ENCODE measurements around the gene UST. TPM values are rescaled to one million over a fixed set of nuclear protein-coding genes. Genes with fewer than 3 reads are reported as not detected.

The UST gene
- total RNA-seq, 1 donor: 36.1 TPM

DNA sequence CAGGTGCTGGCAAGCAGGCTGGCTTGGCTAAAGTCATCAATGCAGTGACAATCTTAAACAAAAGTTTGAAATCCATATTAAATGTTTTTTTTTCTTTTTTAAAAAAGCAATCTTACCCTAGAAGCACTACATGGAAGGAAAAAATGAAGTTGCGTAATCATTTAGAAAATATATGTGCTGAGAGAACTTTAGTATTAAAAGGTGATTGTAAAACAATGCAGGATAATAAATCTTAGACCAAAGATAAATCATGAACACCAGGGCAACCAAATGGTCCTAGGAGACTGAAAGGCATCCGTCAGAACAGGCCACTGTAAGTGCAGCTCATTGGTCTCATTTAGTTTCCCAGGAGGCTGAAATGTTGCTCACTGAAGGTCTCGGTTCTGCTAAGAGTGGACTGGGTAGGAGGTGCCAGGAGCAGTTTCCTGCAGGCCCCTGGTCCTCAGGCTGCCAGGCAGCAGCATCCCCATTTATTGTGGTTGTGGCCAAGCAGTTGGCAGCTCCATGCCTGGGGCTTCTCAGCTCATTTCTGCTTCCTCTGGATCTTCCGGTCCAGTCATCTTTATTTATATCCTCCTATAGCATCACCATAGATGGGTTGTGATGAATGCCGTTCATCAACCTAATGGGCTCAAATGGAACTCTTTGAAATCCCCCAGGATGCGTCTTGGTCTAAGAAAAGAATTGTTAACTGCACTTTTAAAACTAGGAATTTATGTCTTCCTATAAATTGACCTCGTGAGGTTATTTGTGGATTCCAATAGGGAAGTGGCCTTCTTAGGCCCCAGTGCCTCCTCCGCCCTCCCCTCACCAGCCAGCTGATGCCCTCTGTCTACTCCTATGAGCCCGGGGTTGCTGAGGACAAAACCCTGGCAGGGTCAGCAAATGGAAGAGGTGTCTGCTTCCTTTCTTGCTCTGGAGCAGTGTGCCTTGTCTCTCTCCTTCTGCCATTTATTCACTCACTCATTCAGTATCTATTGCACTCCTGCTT is 269.0 kb downstream of the UST start:
- H3K4me3 ChIP-seq (ENCODE audit: low read depth, low read length): no peak overlapping the region
- DNase-seq (ENCODE audit: low read depth): no peak
- TF ChIP-seq, protein P1, sequence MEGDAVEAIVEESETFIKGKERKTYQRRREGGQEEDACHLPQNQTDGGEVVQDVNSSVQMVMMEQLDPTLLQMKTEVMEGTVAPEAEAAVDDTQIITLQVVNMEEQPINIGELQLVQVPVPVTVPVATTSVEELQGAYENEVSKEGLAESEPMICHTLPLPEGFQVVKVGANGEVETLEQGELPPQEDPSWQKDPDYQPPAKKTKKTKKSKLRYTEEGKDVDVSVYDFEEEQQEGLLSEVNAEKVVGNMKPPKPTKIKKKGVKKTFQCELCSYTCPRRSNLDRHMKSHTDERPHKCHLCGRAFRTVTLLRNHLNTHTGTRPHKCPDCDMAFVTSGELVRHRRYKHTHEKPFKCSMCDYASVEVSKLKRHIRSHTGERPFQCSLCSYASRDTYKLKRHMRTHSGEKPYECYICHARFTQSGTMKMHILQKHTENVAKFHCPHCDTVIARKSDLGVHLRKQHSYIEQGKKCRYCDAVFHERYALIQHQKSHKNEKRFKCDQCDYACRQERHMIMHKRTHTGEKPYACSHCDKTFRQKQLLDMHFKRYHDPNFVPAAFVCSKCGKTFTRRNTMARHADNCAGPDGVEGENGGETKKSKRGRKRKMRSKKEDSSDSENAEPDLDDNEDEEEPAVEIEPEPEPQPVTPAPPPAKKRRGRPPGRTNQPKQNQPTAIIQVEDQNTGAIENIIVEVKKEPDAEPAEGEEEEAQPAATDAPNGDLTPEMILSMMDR (IDR thresholded peaks at IDR 0.05; ENCODE audit: insufficient read depth, low read length): no peak

DNA sequence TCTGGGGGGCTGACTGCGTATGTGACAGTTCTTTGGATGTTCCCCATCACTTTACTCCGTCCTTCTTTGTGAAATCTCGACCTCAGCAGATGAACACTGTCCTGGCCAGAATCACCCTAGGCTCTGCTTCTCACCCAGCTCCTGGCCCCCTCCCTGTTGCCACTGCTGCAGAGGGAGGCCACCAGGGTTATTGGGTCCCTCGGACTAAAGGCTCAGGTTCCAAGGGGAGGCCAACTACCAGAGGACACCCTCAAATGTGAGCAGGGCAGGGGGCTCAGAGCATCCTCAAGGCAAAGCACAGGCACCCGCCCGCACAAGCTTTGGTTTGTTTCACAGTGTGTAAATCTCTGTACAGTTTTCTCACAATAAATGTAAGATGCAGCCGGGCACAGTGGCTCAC is 269.9 kb downstream of the UST start:
- TF ChIP-seq, protein P1 (IDR thresholded peaks at IDR 0.05; ENCODE audit: insufficient read depth, low read length): no peak
- no peak overlapping the region for H3K4me3 ChIP-seq (ENCODE audit: low read depth, low read length)
- no peak for DNase-seq (ENCODE audit: low read depth)

DNA sequence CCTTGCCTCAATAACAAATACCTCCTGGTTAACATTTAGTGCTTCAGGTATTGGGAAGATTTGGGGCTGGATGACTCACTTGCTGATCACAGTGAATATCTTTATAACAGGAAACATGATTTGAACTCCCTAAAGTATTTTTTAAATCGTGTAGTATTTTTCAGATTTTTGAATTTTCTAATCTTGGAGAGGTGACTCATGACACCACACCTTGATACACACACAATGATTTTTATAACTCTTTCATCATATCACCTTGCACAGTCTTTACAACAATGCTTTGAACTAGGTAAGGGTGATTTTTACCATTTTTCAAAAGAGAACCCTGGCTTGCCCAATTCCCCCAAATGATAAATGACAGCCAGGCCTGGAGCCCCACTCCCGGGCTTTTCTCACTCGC is 273.5 kb downstream of the UST start:
- H3K4me3 ChIP-seq (ENCODE audit: low read depth, low read length): no peak overlapping the region
- DNase-seq (ENCODE audit: low read depth): no peak

DNA sequence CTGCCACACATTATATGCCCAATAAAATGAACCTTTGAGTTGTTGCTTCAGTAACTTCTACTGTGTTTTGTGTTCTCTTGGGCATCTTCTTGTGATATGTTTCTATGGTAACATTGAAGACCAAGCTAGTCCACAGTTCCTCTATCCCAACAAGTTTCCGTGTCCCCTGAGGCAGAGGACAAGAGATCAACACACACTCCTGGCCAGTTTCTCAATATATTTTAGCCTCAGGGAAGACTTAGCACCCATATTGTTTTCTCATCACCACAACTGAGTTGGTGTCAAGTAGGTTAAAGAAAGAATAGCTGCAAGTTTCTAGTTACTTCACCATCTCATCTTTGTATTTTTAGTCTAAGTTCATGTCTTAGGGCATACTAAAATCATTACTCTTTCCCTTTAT is 277.5 kb downstream of the UST start:
- no peak for DNase-seq (ENCODE audit: low read depth)
- no peak overlapping the region for H3K4me3 ChIP-seq (ENCODE audit: low read depth, low read length)
- TF ChIP-seq, protein P1 (IDR thresholded peaks at IDR 0.05; ENCODE audit: insufficient read depth, low read length): no peak

More for the DNA sequence above, 273.5 kb downstream of the UST start:
- TF ChIP-seq, protein P1 (IDR thresholded peaks at IDR 0.05; ENCODE audit: insufficient read depth, low read length): no peak

DNA sequence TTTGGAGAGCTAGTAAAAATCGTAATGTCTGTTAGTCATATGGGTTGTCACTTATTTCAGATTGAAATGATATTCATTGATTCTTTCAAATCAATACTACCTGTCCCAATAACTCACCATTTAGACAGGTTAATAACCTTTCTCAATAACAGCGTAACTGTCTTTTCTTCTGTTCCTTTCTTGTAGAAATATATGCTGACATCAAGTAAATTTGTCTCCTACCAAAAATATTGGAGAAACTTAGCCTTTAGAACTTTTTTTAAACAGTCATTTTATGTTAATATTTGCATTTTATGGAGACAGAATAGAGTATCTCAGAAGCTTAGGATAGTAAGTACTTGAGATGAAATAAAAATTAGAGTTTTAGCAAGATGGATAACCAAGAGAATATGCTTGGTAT is 278.2 kb downstream of the UST start:
- H3K4me3 ChIP-seq (ENCODE audit: low read depth, low read length): no peak overlapping the region
- no peak for DNase-seq (ENCODE audit: low read depth)
- TF ChIP-seq, protein P1 (IDR thresholded peaks at IDR 0.05; ENCODE audit: insufficient read depth, low read length): no peak

DNA sequence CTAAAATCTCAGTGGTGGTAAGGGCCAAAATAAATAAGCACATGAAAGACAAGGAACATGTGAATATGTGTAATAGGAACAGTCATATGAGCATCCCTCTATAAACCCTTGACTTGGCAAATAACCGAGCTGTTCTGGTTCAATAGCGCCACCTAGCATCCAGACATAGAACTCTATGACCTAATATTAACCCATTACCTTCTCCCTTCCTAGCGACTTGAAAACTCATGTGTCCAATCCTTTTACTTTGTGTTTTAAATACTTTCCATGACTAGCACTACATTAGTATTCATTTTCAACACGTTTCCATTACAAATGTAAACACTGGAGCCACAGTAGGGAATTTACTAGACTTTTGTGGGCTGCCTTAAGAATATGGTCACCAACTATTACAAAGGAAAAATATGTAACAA is 279.7 kb downstream of the UST start:
- TF ChIP-seq, protein P1 (IDR thresholded peaks at IDR 0.05; ENCODE audit: insufficient read depth, low read length): peak; percentile 69
- DNase-seq (ENCODE audit: low read depth): peak; percentile 94
- no peak overlapping the region for H3K4me3 ChIP-seq (ENCODE audit: low read depth, low read length)

Data from fibroblast of the aortic adventitia (primary cell).